DMS 273 treated with DMSO at 0.1 percent for 48 hours (cell line): ENCODE results near the gene N4BP2L1.

Source experiments
- DNase-seq: peaks from one replicate; lab custom pipeline; 2025; lab: John Stamatoyannopoulos, UW

The N4BP2L1 gene

DNA sequence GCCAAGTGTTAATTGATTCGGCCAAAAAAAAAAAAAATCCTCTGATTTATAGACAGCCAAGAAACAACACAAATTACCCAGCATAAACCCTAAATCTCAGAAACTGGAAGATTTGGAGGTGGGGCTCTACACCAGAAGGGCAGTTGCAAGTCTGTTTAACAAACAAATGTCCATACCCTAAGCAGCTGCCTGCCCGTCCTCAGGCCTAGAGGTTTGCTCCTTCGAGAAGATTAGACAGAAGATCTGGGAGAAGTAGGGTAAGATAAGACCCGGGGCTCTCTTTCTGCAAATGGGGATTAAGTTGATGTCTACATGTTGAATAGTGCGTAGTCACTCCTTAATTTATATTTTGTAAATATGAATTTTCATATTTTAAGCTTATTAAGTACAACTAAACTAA lies 3.4 kb upstream of the N4BP2L1 start:
- no peak for DNase-seq

DNA sequence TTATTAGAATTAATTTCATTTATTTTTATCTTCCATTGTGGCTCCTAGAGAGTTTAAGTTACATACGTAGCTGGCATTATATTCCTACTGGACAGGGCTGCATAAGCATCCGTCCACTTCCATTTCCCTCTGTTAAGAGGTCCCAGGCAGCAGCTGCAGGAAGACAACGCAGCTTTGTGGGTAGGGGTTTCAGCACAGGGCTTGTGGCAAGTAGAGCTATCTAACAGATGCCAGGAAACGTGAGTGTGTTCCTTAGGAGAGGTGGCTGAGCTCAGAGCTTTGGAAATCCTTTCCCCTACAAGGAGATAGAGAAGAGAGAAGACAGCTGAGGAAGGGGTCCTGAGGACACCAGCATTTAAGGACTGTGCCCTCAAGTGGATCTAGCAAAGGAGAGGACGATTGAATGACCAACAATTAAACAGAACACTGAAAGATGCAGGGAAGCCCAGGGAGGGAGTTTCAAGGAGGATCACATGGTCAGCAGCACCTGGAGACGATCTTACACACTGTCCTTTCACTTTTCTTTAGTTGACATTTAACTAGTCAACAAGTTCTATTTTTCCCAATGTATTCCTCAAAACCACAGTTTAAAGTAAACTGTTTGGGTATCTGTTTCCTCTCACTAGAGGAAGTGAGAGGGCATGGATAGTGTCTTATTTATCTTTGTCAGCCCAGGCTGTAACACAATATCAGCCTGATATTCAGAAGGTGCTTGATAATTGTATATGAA lies 2.3 kb upstream of the N4BP2L1 start:
- DNase-seq: no peak

DNA sequence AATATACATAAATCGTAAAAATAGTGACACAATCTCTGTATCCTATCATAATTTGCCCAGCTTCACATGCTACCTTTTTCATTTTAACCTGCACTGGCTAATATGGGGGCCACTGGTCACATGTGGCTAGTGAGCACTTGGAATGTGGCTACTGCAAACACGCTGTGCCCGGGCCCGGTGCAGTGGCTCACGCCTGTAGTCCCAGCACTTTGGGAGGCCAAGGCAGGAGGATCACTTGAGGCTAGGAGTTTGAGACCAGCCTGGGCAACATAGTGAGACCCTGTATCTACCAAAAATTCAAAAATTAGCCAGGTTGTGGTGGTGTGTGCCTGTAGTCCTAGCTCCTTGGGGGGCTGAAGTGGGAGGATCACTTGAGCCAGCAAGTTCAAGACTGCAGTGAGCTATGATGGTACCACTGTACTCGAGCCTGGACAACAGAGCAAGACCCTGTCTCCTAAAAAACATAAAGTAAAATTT lies 1.5 kb upstream of the N4BP2L1 start:
- no peak for DNase-seq

DNA sequence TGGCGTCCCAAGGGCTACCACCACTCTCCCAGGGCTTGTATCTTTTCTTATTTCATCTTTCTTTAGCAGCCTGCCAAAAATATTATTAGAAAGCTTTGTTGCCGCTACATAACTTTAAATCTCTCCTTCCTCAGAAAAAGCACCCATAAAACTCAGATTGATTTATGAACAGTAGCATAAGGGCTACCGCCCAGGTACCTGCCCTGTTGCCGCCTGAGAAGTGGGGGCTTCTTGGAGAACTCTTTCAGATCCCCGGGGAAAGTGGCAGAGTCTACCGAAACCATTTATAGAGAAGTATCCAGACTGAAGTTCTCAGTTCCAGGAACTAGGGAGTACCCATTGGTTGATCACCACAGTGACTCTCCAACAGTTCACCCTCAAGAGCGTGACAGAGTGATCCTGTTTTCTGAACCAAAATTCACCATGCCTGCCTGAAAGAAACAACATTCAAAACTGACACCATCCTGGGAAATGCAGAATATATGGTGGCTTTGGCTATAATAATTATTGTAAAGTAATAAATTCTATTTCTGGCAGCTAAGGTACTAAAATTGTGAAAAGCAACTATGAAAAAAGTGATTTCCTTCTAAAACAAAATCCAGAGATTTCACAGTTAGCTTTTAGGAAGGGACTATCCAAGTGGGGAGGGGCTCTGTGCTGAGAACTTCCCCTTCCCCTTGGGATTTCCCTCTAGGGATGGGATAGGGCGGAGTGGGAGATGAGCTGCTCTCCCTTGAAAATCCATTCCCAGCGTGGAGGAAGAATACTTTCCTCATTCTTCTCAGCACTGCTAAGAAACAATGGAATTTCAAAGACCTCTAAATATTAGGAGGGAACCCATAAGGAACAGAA lies 877 bp upstream of the N4BP2L1 start:
- no peak for DNase-seq

DNA sequence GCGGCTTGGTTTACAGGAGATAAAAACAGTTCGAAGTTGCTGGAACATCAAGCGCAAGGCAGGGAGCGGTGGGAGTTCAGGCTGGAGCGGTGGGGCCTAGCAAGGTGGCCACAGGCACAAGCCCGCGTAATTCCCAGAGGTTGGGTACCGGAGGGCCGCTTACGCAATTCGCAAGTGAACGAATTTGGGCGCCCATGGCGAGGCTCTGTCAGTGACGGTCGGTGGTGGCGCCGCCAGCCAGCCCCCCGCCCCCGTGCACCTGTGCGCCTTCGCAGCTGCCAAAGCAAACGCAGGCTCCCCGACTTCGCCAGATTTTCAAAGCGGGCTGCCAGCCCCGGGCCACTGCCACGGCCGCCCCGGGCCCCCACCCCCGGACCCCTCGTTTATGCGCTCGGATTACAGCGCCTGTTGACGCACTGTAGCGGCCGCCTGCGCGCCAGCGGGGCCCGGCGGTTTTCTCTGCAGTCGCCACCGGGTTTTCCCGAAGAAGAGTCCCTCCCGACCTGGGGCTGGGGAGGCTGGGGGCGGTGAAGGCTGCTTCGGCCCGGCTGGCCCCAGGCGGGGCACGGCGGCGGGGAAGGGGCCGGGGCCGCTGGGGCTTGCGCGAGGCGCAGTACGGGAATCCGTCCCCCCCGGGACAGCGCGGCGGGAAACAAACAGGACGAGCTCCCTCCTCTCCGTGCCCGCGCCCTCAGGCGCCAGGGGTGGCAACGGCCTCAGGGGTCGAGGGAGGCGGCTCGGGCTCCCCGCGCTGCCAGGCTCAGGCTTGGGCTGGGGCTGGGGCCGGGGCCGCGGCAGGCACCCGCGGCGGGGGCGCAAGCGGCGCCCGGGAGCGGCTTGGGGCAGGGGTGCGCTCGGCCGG lies 709 bp downstream of the N4BP2L1 start:
- no peak for DNase-seq

DNA sequence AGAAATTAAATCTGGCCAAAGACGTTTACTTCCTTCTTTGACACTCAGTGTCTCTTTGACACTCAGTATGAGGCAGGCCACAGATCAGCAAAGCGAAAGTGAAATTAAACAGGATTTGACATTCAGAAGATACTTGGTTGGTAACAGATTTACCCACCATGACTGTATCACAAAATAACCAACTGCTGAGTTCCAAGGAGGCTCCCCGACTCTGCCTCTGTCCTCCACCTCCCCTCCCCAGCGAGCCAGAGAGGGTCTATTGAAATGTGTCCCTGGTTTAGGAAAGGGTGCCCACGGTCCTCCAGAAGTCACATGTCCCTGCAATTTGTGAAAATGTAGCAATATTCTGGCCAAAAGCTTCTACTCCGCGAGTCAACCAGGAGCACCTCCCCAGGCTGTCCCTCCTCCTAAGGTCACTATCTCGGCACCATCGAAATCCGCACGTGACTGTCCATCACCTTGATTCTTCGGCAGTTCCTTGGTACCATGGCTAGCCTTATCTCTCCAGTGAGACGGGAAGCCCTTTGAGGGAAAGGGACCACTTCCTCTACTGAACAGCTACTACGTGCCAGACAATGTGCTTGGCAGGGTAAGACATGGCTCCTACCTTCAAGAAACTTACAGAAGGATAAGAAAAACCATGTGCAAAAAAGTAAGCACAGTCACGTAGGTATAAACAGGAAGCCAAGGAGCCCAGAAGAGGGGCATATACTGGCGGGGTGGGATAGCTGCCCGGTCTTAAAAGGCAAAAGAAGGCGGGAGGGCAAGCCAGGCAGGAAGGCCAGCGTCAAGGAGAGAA lies 1.5 kb downstream of the N4BP2L1 start:
- DNase-seq: no peak

DNA sequence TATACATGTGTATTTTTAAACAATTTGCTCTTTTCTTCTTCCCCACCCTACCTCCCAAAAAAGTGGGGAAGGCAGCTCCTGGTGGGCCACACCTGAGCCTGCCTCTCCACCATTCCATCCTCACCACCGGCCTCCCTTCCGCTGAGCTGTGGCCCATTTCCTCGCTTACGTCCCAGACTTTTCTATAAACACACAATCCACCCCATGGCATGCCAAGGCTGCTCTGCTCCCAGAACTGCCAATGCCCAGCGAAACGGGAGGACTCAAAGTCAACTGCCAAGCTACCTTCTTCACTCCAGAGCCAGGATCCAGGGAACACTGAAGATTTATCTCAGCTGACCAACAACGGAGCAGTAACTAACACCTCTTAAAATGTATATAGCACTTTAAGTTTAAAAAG lies 2.8 kb downstream of the N4BP2L1 start:
- DNase-seq: no peak

DNA sequence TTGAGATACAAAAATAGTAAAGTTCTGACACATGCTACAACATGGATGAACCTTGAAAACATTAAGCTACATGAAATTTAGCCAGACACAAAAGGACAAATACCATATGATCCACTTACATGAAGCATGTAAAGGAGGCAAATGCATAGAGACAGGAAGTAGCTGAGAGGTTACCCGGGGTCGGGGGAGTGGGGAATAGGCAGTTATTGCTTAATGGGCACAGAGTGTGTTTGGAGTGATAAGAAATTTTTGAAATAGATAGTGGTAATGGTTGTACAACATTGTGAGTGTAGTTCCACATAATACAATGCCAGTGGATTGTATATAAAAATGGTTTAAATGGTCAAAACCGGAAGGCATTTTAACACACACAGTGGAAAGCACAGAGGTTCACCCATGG lies 4.3 kb downstream of the N4BP2L1 start:
- DNase-seq: no peak

DNA sequence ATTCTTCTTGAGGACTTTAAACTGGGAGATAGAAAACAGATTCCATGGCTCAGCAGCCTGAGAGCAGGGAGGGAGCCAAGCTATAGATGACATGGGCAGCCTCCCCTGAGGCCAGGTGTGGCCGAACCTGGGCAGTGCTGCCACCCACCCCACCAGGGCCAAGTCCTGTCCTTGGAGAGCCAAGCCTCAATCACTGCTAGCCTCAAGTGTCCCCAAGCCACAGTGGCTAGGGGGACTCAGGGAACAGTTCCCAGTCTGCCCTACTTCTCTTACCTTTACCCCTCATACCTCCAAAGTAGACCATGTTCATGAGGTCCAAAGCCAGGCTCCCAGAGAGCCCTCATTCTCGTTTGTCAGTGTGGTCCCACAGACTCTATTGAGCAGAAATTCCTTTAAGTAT lies 8.1 kb downstream of the N4BP2L1 start:
- DNase-seq: no peak

DNA sequence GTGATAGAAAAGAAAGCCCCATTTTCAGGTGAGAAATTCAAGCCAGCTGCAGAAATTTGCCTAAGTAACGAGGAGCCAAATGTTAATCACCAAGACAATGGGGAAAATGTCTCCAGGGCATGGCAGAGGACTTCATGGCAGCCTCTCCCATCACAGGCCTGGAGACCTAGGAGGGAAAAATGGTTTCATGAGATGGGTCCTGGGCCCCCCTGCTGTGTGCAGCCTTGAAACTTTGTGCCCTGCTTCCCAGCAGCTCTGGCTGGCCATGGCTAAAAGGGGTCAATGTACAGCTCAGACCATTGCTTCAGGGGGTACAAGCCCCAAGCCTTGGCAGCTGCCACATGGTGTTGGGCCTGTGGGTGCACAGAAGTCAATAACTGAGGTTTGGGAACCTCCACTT lies 9.9 kb downstream of the N4BP2L1 start:
- DNase-seq: no peak

DNA sequence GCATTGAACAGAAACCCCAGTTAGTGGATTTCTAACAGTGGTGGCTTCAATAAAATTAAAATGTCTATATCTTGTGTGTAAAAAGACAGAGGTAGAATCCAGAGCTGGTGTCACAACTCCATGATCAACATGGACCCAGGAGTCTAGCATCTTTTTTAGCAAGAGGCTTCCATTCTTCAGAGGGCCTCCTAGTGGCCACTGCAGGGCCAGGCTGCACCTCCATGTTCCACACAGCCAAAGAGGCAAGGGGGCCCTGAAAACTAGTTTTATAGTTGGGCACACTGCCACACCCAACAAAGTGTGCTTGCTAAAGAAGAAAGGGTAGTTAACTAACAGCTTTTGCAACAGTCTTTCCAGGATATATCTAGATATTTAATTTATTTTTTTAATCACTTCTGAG lies 12.9 kb downstream of the N4BP2L1 start:
- no peak for DNase-seq

DNA sequence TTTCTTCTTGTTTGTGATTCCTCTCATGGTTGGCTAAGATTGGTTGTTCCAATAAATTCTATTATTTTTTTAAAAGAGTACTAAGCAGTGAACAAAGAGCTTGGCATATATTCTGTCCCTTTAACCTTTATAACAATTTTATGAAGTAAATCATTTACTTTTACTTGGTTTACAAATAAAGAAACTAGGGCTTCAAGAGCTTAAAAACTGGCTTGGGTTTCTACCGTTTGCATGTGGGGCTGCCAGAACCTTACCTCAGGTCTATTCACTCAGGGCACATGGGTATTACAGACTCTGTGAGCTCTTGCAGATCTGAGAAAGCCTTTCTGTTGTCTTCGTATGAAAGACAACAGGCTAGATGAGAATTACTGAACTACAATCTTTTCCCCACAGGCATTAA lies 13.3 kb downstream of the N4BP2L1 start:
- DNase-seq: no peak

DNA sequence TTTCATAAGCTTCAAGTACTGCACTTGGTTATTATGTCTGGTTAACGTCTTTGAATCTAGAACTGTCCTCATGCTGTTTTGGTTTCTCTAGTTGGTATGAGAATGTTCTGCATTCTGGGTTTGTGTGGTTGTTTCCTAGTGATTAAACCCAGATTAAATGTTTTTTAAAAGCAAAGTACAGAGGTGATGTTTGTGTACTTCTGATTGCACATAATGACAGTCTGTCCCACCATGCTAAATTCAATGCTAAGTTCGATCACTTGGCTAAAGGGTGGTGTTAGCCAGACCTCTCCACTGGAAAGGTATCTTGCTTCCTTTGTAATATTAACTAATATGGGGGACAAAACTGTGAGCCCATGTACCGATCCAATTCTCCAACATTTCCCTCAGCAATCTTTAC lies 14.6 kb downstream of the N4BP2L1 start:
- DNase-seq: no peak

DNA sequence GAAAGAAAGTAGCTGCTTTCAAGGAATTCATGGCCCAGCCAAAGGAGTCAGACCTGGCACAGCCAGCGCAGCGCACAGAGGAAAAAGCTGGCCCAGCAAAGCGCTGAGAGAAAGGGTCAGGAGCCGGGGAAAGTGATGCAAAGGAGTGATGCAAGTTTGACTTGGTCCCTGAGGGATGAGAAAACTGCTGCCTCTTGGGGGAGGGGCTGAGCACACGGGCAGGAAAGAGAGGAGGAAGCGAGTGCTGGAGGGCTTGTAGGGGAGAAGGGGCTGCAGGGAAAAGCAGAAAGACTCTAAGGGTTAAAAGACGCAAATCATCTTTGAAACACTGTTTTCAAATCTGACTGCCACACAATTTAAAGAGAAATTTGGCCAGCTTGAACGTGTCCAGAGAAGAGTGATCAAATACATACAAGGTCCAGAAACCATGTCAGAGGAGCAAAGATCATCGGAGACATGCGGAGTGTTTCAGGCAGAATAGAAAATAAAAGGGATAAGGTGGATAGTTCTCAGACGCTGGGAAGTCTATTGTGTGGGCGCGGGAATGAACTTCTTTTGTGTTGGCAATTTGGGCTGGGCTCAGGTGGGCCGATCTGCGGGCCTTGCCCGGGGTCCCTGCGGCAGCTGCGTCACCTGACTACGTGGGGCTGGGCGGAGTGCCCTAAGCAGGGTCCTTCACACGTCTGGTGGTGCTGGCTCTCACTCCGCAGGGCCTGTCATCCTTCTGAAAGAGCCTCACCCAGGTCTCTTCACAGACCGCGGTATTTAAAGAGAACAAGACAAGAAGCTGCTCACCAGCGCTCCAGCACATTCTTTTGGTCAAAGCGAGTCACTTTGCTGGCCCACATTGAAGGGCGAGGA lies 18.1 kb downstream of the N4BP2L1 start:
- DNase-seq: no peak

DNA sequence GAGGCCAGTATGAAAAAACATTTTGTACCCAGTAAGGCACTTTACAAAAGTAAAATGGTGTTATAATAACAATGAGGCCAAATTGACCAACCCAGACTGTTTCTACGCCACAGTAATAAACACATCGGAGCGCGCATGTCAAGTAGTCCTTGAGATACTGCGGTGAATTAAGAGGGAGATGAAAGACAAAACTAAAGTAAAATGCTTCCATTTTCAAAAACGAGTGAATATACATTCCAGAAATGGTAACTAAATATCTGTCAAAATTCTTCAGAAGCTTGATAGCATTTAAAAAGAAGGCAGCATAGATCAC lies 19.0 kb downstream of the N4BP2L1 start:
- no peak for DNase-seq

DNA sequence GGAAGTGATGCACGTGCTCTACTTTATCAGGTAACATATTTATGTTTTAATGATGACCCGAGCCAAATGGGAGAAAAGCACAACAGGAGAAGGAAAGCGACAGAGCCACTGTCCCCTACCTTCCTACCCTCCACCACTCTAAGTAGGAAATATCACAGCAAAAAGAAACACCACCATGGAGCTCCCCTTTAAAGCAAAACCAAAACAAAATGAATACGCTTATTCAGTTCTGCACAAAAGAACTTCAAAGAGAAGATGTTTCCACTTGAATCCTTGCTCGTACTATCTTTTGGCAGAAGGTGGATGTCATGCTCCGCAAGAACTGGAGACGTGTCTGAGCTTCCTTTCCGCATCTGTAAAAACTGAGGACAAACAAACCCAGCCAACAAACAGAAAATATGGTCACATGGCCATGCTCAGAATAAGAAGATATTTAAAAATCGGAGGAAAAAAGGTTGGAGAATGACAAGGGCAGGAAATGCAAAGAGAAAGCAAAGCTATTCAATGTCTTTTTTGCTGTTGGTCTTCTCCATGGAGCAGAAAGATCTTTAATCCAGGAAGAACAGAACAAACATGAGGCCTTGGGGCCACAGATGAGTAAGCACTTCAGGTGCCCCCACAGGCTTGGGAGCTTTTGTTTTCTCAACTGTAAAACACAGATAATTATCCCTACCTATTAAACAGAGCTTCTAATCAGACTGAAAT lies 19.5 kb downstream of the N4BP2L1 start:
- no peak for DNase-seq

DNA sequence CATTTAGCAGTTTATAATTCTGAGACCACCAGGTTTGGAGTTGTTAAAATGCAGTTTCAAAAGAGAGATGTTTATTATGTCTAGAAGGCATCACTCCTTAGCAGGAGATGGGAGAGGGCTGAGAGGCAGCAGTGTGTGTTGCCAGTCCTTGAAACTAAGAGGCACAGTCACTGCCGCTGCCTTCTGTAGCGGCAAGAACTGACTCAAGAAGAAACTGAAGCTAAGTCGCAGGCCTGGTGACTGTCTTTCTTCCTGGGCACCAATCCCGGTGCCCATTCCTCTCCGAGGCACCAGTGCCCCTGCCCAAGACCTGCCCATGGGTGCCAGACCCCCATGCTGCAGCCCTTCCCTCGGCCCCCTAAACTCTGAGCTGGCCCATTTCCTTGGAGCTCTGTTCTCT lies 20.1 kb downstream of the N4BP2L1 start:
- no peak for DNase-seq

DNA sequence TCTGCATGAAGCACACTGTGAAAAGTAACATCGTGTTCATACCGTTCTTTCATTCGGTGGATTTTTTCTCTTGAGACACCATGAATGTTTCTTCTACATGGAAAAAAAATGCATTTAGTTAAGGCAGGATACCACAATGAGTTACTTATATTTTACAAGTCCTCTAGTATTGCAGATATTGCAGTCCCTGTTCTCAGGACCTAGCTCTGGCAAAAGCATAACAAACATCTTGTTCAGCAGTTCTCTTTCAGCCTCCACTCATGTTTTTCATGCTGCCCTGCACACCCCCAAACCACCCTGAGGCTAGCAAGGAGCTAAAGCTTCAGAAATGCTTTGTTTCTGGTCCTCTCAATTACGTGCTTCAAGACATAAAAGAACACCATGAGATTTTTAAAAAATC lies 24.8 kb downstream of the N4BP2L1 start:
- DNase-seq: no peak

DNA sequence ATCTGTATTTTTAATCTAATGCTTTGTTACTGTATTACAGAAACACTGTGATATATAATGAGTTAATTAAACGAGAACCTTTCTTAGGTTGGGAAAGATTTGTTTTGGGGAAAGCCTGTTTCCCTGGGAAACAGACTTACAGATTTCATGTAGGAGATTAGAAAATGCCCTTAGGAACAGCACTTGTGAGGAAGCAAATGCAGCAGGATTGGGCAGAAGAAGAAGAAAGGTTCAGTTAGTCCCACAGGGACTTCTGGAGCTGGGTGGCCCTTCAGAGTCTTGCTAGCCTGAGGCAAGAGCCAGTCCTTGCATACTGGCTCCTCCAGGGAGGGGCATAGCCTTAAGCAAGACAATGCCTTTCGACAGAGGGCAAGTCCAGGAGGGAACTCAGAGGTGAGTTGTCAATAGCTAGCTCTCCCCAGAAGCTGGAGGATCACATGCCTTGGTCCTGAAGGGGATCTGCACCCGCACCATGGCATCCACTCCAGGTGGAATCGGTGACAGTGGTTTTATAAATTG lies 36.8 kb downstream of the N4BP2L1 start:
- DNase-seq: no peak

DNA sequence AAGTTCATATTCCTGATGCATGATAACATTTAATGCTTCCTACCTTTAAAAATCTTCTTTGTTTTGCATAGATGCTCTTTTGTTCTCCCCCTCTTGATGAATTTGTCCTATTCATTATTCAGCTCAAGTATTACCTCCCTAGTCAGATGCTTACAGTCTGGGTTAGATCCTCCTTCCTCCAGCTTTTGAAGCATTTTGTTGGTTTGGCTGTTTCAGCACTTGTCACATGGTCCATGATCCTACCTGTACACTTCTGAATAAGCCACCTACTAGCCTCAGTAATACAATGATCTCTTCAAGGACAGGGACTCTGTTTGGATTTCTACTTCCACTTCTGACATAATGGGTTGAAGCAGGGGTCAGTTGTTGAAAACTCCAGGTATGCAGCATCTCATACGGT lies 37.4 kb downstream of the N4BP2L1 start:
- DNase-seq: no peak
